HCT116 (cell line): ENCODE results near the gene NXF3. TPM values are rescaled to one million over a fixed set of nuclear protein-coding genes. Genes with fewer than 3 reads are reported as not detected.

Experiments
- ATAC-seq: fragments of 200-7000 bp; cut with Tn5 transposase; 2 replicates; pipeline ENCODE4 v1.9.1; 2020; ENCODE audit warnings: mild to moderate bottlenecking, moderate library complexity
- BruUV-seq: library from RNA; stranded (reverse); fragments of 400-500 nt; replicated peaks from 2 replicates; lab custom pipeline; 2021; lab: Mats Ljungman, UMichigan
- CTCF ChIA-PET: fragments of 300-600 bp; sonication (Branson Sonifier 250); formaldehyde crosslinking; loops from one replicate; lab custom pipeline; 2021; ENCODE audit warnings: antibody characterized with exemption; lab: Charles Lee
- POLR2A ChIA-PET: fragments of 300-600, 350-600 bp; sonication (Branson Sonifier 250); formaldehyde crosslinking; loops from one replicate; lab custom pipeline; 2021; ENCODE audit warnings: antibody characterized with exemption; lab: Charles Lee
- RAD21 ChIA-PET, 2 experiments: fragments of 300-600 bp; sonication (Branson Sonifier 250); formaldehyde crosslinking; loops; one replicate each; lab custom pipeline; 2023; ENCODE audit warnings: low total read pairs in 2 of 2; ENCODE audit not compliant: uncharacterized antibody in 2 of 2, unreplicated experiment in 2 of 2, low non-redundant PET in 1 of 2; lab: Charles Lee
- DNase-seq: peaks from one replicate; pipeline ENCODE4 v3.0.0-alpha.2; 2010; ENCODE audit warnings: low read depth, low spot score
- H2AFZ ChIP-seq: fragments of 200-600 bp; shearing (Covaris generic), sonication (generic); 2 replicates; pipeline ENCODE4 v1.6.1; 2017; ENCODE audit warnings: low read depth, mixed run types, mixed read lengths, antibody characterized with exemption, low read length; ENCODE audit not compliant: poor library complexity, severe bottlenecking
- H3K27ac ChIP-seq: 2 replicates; pipeline ENCODE4 v1.5.1; 2012; ENCODE audit warnings: low read depth, low read length
- H3K27me3 ChIP-seq: fragments of 200-600 bp; sonication (generic); 2 replicates; pipeline ENCODE4 v1.6.1; 2016; ENCODE audit warnings: mixed run types, low read length, mixed read lengths; ENCODE audit not compliant: insufficient read depth
- H3K36me3 ChIP-seq, 2 experiments: fragments of 200-500 bp in 1 of 2; fragments of 200-600 bp in 1 of 2; sonication (Bioruptor generic) in 1 of 2; sonication (generic) in 1 of 2; 2 replicates each; pipeline versions ENCODE4 v1.5.1 to v1.6.1; 2014 to 2016; ENCODE audit warnings: low read length in 2 of 2, inconsistent platforms in 1 of 2, mixed read lengths in 1 of 2, mixed run types in 1 of 2; ENCODE audit not compliant: insufficient read depth in 2 of 2, control insufficient read depth in 1 of 2
- H3K4me1 ChIP-seq, 2 experiments: fragments of 200-600 bp in 1 of 2; sonication (generic) in 1 of 2; 2 replicates each; pipeline versions ENCODE4 v1.5.1 to v1.6.1; 2012 to 2017; ENCODE audit warnings: low read length in 2 of 2, inconsistent platforms in 1 of 2, mild to moderate bottlenecking in 1 of 2, mixed read lengths in 1 of 2, mixed run types in 1 of 2, moderate library complexity in 1 of 2; ENCODE audit not compliant: insufficient read depth in 2 of 2, control insufficient read depth in 1 of 2
- H3K4me2 ChIP-seq: fragments of 200-600 bp; sonication (generic); 2 replicates; pipeline ENCODE4 v1.6.1; 2017; ENCODE audit warnings: mixed run types, low read length, mixed read lengths
- H3K4me3 ChIP-seq, 2 experiments: fragments of 200-600 bp in 1 of 2; sonication (generic) in 1 of 2; replicated peaks in 1 of 2; 2 replicates each; pipeline ENCODE4 v1.5.1; 2011 to 2016; ENCODE audit warnings: low read length in 2 of 2, control low read depth in 1 of 2, low read depth in 1 of 2, mild to moderate bottlenecking in 1 of 2, mixed read lengths in 1 of 2, mixed run types in 1 of 2
- H3K79me2 ChIP-seq: fragments of 200-600 bp; sonication (generic); 2 replicates; pipeline ENCODE4 v1.6.1; 2017; ENCODE audit warnings: mild to moderate bottlenecking, mixed run types, low read length, moderate library complexity, mixed read lengths; ENCODE audit not compliant: insufficient read depth
- H3K9ac ChIP-seq: fragments of 200-600 bp; sonication (generic); 2 replicates; pipeline ENCODE4 v1.6.1; 2016; ENCODE audit warnings: low read length, mixed read lengths
- H3K9me2 ChIP-seq: fragments of 200-600 bp; sonication (generic), shearing (Covaris generic); 2 replicates; pipeline ENCODE4 v1.6.1; 2017; ENCODE audit warnings: mixed run types, mild to moderate bottlenecking, moderate library complexity; ENCODE audit not compliant: insufficient read depth
- H3K9me3 ChIP-seq, 2 experiments: fragments of 200-500 bp in 1 of 2; fragments of 200-600 bp in 1 of 2; sonication (Bioruptor generic) in 1 of 2; sonication (generic) in 1 of 2; 2 replicates each; pipeline ENCODE4 v1.6.1; 2014 to 2017; ENCODE audit warnings: low read length in 2 of 2, mixed read lengths in 2 of 2, inconsistent platforms in 1 of 2, low read depth in 1 of 2, mild to moderate bottlenecking in 1 of 2, mixed run types in 1 of 2, moderate library complexity in 1 of 2; ENCODE audit not compliant: control insufficient read depth in 1 of 2, insufficient read depth in 1 of 2
- H4K20me1 ChIP-seq: fragments of 200-600 bp; sonication (generic), shearing (Covaris generic); 2 replicates; pipeline ENCODE4 v1.6.1; 2017; ENCODE audit warnings: mixed run types, mild to moderate bottlenecking, moderate library complexity; ENCODE audit not compliant: insufficient read depth
- ATF3 ChIP-seq: IDR thresholded peaks from 2 replicates; pipeline ENCODE4 v1.6.1; 2012
- CBX3 ChIP-seq: IDR thresholded peaks from 2 replicates; pipeline ENCODE4 v1.6.1; 2012; ENCODE audit warnings: low read depth
- CEBPB ChIP-seq: IDR thresholded peaks from 2 replicates; pipeline ENCODE4 v1.6.1; 2012; ENCODE audit warnings: low read depth
- CTCF ChIP-seq, 3 experiments: fragments of 200-600 bp in 1 of 3; sonication (generic) in 1 of 3; IDR thresholded peaks in 2 of 3; conservative IDR thresholded peaks in 1 of 3; 2 replicates each; pipeline ENCODE4 v1.5.1; 2012 to 2017; ENCODE audit warnings: low read depth in 2 of 3, low read length in 2 of 3, antibody characterized with exemption in 1 of 3, borderline replicate concordance in 1 of 3, control low read depth in 1 of 3, mild to moderate bottlenecking in 1 of 3, mixed read lengths in 1 of 3, mixed run types in 1 of 3, moderate library complexity in 1 of 3; ENCODE audit not compliant: insufficient read depth in 1 of 3
- EGR1 ChIP-seq: IDR thresholded peaks from 2 replicates; pipeline ENCODE4 v1.6.1; 2012; ENCODE audit warnings: low read depth
- EZH2 ChIP-seq: fragments of 200-600 bp; sonication (generic); IDR thresholded peaks from 2 replicates; pipeline ENCODE4 v1.6.1; 2017; ENCODE audit warnings: antibody characterized with exemption, mixed run types
- EZH2phosphoT487 ChIP-seq: fragments of 200-600 bp; IDR thresholded peaks from 2 replicates; pipeline ENCODE4 v1.6.1; 2018; ENCODE audit warnings: antibody characterized with exemption, borderline replicate concordance
- FOSL1 ChIP-seq: IDR thresholded peaks from 2 replicates; pipeline ENCODE4 v1.6.1; 2012; ENCODE audit warnings: low read depth
- JUND ChIP-seq: IDR thresholded peaks from 2 replicates; pipeline ENCODE4 v1.6.1; 2012
- MAX ChIP-seq: IDR thresholded peaks from 2 replicates; pipeline ENCODE4 v1.6.1; 2012
- POLR2AphosphoS5 ChIP-seq: IDR thresholded peaks from 2 replicates; pipeline ENCODE4 v1.6.1; 2011; ENCODE audit warnings: mild to moderate bottlenecking, low read depth, low read length, moderate library complexity
- REST ChIP-seq: IDR thresholded peaks from 2 replicates; pipeline ENCODE4 v1.6.1; 2012; ENCODE audit warnings: low read depth
- SIN3A ChIP-seq: IDR thresholded peaks from 2 replicates; pipeline ENCODE4 v1.6.1; 2012; ENCODE audit warnings: low read depth
- SP1 ChIP-seq: IDR thresholded peaks from 2 replicates; pipeline ENCODE4 v1.6.1; 2012; ENCODE audit warnings: low read depth
- SRF ChIP-seq: IDR thresholded peaks from 2 replicates; pipeline ENCODE4 v1.6.1; 2012; ENCODE audit warnings: low read depth
- YY1 ChIP-seq: IDR thresholded peaks from 2 replicates; pipeline ENCODE4 v1.6.1; 2011; ENCODE audit warnings: low read length, low read depth, moderate library complexity, mild to moderate bottlenecking; ENCODE audit not compliant: insufficient replicate concordance; ENCODE audit errors: extremely low read depth
- ZBTB33 ChIP-seq: IDR thresholded peaks from 2 replicates; pipeline ENCODE4 v1.6.1; 2011; ENCODE audit warnings: mild to moderate bottlenecking, low read length, moderate library complexity; ENCODE audit not compliant: insufficient replicate concordance; ENCODE audit errors: extremely low read depth
- ZNF274 ChIP-seq: fragments of 200-500 bp; sonication (Bioruptor generic); IDR thresholded peaks from 2 replicates; pipeline ENCODE4 v1.6.1; 2014; ENCODE audit warnings: mild to moderate bottlenecking, low read depth, low read length, inconsistent platforms
- intact Hi-C: fragments of 100-400 bp; cut with micrococcal nuclease; formaldehyde crosslinking; loops from 2 replicates; pipeline ENCODE4 v1.10.0; 2022
- total RNA-seq: library from RNA; stranded (reverse); gene quantifications from one replicate; pipeline ENCODE4 v1.2.1, GENCODE V29; 2021; ENCODE audit not compliant: unreplicated experiment

NXF3 gene
- total RNA-seq, 1 experiment from 2014 or later, result 0.25 TPM

- Histone ChIP-seq H3K27me3 (no peaks in the 10 kb centered on the region), H3K9ac (no peak overlapping the region), H4K20me1 (no peaks in the 10 kb centered on the region), H3K4me3 (no peak overlapping the region), H3K4me1 (no peaks in the 10 kb centered on the region), H3K27ac (no peak overlapping the region), H3K36me3 (no peaks in the 10 kb centered on the region), H2AFZ (no peak overlapping the region)
- DNase-seq, result no peak
- BruUV-seq, result no TSS peak
- POLR2A ChIA-PET, result no interaction called here
- RAD21 ChIA-PET, result no interaction called here
- intact Hi-C loops, result no loop called here
- TF ChIP-seq SP1 (no peak), YY1 (no peak), ZNF274 (no peak), CBX3 (no peak), EZH2phosphoT487 (no peak), FOSL1 (no peak), JUND (no peak), CTCF (IDR thresholded peaks at IDR 0.05 in 2 of 3, conservative IDR thresholded peaks at IDR 0.05 in 1 of 3; ENCODE audit: borderline replicate concordance in 1 of 3, insufficient read depth in 1 of 3, low read depth in 2 of 3, low read length in 2 of 3) (no peak), SRF (no peak), REST (no peak), ATF3 (no peak), ZBTB33 (no peak), EGR1 (no peak), CEBPB (no peak), MAX (no peak), EZH2 (no peak), SIN3A (no peak), POLR2AphosphoS5 (no peak)
- TF ChIP-seq, all 23 proteins: peak for 0
- Histone ChIP-seq H3K4me2 (no peak overlapping the region), H3K9me2 (no peaks in the 10 kb centered on the region), H3K9me3 (no peaks in the 10 kb centered on the region), H3K79me2 (no peaks in the 10 kb centered on the region)
- CTCF ChIA-PET, result no interaction called here
- no peak for ATAC-seq
These were observed 40.3 kb downstream of the NXF3 start for GRCh38 chrX:103052625-103053024.
